ENCODE data around the gene TERF2IP.

TERF2IP gene, protein sequence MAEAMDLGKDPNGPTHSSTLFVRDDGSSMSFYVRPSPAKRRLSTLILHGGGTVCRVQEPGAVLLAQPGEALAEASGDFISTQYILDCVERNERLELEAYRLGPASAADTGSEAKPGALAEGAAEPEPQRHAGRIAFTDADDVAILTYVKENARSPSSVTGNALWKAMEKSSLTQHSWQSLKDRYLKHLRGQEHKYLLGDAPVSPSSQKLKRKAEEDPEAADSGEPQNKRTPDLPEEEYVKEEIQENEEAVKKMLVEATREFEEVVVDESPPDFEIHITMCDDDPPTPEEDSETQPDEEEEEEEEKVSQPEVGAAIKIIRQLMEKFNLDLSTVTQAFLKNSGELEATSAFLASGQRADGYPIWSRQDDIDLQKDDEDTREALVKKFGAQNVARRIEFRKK

DNA sequence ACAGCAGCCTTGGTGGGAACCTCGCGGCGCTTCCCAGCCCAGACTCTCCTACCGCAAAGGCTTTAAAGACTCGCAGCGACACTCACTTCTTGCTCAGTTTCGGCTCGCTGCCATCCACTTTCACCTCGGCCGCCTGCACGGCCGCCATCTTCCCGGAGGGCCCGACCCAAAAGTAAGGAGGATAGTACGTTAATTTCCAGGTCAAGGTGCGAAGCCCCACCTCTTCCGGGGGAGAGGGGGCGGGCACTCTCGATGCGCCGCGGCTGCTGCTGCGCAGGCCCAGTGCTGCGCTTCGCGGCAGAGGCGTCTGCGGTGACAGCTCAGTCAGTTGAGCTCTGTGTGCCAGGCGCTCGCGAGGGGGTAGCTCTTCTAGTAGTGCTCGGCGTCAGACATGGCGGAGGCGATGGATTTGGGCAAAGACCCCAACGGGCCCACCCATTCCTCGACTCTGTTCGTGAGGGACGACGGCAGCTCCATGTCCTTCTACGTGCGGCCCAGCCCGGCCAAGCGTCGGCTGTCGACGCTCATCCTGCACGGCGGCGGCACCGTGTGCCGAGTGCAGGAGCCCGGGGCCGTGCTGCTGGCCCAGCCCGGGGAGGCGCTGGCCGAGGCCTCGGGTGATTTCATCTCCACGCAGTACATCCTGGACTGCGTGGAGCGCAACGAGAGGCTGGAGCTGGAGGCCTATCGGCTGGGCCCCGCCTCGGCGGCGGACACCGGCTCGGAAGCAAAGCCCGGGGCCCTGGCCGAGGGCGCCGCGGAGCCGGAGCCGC, at the start of gene TERF2IP, which contains the start of gene KARS1:
Gene TERF2IP (plus strand): TSS at position 282 of the 773 bp plus-strand sequence. CDS start 110 bp downstream, at position 392.
Gene KARS1 (minus strand): TSS at position 174 of the 773 bp plus-strand sequence. CDS start 26 bp downstream, at position 148.
- DNase-seq, result peak; percentile 38 to 96 (median 93)

DNA sequence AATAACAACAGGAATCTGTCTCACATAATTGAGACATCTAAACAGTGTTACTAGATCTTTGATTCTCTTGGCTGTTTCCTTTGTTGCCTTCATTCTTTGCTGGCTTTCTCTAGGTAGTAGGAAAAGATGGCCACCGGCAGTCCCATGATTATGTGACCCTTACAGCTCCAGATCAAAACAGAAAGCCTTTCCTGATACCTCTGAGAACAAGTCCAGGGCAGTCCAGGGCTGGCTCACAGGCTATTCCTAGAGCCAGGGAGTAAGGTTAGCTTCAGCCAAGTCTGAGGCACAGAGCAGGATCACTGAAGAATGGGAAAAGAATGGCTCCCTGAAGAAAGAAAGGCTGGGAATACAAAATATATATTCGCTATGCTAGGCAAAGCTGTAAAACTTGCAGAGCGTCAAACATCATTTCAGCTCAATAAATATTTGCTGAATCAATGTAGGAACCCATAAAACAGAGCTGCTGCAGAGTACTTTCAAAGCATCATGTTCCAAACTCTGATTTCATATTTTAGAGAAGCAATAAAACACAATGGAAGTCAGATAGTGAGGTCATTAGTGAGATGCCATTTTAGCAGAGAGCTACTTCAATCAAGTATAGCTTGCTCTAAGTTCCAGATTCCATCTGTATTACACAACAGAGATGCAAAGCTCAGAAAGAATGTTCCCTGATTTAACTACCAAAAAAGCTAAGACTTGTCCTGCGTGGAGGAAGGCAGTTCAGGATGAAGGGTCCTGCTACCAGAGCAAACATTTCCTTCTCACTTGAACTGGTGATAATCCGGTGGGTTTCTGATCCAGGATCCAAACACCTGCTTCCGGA, 47.9 kb upstream of the TERF2IP start:
- DNase-seq, result no peak

DNA sequence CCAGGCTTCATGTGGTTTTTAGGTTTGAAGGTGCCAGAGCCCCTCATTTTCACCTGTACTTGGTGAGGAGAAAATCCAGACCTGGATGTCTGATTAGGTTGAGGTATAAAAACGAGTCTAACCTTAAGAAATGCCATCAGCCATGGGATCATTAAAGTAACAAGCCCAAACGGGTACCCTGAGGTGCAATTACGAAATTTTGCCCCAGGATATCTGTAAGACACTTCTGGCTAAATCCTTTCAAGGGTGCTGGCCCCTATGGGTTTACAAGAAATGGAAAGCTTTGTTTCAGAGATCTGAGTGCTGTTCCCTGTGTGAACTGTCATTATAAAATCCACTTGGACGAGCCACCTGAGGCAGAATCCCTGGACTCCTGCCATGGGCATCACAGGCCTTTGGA, 44.3 kb upstream of the TERF2IP start:
- no peak for DNase-seq

DNA sequence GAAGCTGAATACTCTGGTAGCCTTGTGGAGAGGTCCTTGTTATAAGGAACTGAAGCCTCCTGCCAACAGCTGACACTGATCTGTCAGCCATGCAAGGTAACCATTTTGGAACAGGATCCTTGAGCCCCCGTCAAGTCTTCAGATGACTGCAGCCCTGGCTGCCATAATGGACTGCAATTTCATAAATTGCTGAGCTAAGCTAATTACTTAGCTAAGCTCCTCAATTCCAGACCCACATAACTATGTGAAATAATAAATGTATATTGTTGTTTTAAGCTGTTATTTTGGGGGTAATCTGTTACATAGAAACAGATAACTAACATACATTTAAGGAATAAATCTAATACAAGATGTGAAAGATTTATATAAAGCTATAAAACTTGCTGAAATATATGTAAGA, 41.1 kb upstream of the TERF2IP start:
- no peak for DNase-seq

DNA sequence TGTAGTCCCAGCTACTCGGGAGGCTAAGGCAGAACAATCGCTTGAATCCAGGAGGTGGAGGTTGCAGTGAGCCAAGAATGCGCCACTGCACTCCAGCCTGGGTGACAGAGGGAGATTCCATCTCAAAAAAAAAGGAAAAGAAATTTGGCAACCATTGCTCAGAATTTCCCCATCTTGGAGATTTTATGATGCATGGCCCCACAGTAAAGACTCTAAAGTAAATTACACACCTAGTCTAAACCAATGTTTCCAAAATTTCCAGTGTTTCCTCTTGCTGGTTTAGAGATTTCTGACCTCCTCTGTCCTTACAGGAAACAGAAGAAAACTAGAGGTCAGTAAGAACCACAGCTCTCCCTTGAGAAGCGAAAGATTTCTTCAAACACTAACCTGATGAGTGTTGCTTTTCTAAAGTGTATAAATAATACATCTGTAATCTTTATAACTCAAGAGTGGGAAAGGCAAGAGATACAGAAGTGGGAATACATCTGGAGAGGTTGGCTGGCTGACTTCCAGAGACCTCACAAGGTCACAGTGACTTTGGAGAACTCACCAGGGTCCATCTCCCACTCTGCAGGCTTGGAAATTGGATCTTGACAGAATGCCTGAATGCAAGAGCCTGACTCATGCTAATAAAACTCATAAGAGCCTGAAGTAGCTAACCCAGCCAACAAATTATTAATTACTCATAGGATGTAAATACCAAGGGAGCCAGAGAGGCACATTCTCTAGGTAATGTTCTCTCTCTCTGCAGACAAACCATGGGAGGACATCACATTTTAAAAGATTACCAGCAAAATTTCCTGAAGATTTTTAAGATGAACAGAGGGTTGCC, 33.3 kb upstream of the TERF2IP start:
- no peak for DNase-seq

DNA sequence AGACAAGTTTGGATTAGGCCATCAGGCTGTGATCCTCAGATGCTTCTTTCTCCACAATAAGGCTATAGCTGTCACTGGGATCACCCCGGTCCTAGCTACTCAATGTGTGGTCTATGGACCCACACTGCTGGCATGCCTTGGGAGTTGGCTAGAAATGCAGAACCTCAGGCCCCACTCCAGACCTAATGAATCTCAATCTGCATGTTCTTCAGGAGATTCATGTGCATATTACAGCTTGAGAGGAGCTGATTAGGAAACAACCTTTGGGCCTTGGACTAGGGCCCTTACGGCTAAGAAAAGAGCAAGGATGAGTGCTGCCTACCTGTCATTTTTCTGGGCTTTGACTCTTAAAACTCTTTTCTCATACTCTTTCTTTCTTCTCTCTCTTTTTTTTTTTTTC, 32.0 kb upstream of the TERF2IP start:
- no peak for DNase-seq

DNA sequence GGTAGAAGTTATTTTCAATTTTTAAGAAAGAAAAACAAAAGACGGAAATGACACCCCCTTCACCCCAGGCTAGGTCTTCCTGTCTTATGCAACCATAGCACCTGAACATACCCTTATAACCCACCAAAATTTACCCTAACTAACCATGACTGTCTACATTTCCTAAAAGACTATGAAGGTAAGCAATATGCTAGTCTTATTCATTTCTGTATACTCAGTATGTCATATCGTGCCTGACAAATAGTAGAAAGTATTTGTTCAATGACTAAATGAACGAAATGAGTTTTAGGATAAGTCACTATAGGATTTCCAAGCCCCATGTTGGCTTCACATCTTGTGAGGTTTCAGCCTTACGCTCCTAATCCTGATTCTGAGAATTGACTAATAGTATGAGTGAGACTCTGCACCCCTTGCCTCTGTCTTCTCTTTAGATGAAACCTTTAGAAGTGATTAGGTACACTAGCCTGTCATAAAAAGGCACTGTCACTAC, 31.0 kb upstream of the TERF2IP start:
- no peak for DNase-seq

DNA sequence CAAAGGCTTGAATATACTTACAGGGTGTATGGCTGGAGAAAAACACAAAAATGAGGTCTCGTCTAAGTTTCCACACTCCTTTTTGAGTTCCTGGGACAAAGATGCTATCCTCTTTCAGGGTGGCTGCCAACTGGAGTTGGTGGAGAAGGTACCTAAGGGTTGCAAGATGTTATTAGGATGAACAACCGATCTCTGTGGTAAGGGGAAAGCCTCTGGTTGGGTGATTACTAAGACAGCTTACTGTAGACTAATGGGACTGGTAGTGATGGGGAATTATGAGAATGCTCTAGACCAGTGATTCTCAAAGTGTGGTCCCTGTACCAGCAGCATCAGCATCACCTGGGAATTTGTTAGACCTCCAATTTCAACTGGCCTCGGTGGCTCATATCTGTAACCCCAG, 30.5 kb upstream of the TERF2IP start:
- DNase-seq, result no peak

DNA sequence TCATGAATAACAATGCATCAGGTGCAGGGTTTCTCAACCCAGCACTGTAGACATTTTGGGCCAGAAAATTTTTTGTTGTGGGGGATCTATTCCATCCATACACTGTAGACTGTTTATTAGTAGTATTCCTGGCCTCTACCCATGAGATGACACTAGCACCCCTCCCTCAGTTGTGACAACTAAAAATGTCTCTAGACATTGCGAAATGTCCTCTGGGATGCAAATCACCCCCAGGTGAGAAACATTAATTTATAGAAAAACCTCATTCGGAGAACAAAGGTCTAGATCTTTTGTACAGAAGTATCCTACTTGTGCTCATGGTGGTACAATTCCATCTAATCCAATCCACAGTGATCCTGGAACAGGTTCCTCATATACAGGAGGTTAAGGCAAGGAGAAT, 28.8 kb upstream of the TERF2IP start:
- DNase-seq, result no peak

DNA sequence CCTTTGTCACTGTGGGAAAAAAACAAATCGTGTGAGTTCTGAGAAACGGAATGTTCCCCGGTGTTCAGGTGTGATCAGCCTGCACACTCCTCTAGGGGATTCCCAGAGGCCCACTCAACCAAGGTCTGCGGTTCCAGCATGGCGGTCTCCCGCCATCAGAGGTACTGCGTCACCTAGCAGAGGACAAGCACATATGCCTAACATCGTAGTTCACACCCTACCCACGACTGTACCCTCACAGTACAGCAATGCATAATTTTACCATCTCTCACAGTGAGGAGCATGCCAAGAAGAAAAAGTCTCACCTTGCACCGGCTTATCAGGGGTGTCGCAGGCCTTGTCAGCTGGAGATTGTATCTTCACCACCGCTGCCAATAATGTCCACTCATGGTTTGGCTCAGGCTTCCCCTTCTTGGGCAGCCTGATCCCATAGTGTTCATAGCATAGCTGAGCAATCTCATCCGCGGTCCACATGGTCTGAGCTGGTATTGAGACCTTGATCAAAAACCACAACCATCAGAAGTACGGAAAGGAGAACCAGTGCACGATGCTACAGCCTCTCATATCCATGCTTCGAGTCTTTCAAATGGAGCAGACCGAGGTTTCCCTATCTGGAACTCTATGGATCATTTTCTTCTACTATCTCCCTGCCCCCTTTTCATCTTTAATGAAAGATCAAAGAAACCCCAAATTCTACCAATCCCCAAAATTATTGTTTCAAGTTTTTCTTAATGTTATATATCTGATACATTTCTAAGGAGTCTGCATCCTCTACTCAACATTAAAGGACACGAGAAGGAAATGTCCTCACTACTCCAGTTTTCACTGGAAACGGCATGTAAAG, 27.0 kb upstream of the TERF2IP start:
- no peak for DNase-seq

DNA sequence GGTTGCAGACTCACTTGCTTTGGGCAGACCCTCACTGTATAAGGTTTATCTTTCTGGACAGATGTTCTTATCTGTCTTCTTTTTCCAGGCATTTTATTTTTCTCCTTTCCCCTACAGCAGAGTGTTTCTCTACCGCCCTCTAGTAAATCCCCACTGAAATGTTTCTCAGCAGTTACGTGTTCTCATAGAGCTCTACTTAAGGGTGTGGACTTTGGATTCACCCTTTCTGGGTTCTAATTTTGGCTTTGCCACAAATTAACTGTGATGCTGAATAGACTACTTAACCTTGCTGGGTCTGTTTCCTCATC, 26.4 kb upstream of the TERF2IP start:
- DNase-seq, result no peak

DNA sequence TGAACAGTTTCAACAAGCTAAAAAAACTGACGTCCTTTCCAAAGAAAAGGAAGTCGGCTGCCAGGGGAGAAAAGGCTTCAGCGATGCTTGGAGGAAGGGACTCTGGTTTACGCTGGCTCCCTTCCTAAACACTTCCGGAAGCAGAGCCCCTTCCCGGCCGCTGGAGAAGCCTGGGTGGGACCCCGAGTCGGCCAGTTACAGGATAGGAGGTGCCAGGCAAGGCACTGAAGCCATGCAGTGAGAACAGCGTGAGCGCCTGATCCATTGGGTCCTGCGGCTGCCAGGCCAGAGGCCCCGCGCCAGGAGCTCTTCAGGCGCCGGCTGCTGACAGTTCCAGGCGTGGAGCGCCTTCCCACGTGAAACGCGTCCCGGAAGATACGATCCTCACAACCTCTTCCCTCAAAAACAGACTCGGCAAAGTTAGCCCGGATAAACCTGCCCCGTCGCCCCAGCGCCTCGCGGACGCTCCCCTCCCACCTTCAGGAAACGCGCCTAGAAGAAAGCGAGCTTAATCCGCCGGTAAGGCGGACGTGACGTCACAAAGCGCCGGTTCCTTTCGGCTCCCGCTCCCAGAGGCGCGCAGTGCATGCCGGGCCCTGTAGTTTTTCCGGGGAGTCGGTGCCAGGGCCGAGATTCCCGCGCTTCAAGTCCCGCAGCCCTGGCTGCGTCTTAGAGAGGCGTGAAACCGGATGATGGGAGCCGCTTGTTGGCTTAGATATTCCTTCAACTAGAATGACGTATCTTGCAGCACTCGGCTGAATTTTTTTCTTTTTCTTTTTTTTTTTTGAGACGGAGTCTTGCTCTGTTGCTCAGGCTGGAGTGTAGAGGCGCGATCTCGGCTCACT, 24.6 kb upstream of the TERF2IP start, which contains the start of gene ADAT1:
Gene ADAT1 (minus strand): TSS at position 521 of the 845 bp plus-strand sequence. CDS start 2,482 bp downstream, outside the sequence.
- DNase-seq, result peak; percentile 67 to 96 (median 94)

DNA sequence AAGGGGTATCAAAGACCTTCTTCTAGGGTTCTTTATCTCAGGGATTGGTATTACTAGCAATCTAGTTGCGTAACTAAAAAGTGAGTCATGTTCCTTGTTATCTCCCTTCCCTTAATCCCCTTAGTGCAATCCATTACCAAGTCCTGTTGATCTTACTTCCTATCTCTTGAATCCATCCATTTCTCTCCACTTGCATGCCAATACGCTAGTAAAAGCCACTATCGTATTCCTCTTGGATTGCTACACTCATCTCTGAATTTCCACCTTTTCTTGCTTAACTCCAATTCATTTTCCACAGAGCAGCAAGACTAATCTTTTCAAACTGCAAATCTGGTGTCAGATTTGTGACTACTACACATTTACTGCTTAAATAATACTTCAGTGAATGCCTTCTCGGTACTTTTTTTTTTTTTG, 22.6 kb upstream of the TERF2IP start:
- DNase-seq, result no peak

DNA sequence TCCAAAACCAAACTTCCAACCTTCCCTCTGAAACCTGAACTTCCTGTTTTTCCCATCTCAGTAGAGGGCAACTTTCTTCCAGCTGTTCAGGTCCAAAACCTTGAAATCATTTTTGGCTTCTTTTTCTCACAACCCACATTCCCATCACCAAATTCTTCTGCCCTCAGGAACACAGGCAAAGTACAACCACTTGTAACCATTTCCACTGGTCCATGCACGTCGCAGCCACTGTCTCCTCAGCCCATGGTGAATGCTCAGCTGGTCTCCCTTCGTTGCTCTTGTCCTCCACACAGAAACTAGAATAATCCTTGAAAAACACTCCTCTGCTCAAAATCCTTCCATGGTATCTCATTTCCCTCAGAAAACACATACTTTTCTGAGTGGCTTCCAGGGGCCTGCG, 20.8 kb upstream of the TERF2IP start:
- DNase-seq, result no peak

DNA sequence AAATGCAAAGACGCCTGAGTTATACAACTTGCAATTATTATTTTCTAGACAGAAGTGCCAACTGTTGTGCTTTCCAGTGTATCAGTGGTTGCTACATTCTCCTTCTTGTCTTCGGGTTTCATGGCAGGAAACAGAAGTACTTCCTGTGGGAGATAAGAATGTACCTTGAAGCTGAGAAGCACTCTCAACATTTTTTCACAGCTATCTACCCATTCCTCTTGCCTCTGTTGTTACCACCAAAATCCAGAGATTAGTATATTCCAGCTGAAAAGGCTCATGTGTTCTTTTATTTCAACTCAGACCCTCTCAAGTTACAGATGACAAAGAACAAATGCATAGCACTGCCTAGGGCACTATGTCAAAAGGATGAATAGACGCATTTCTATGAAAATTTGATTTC, 19.7 kb upstream of the TERF2IP start:
- DNase-seq, result no peak

DNA sequence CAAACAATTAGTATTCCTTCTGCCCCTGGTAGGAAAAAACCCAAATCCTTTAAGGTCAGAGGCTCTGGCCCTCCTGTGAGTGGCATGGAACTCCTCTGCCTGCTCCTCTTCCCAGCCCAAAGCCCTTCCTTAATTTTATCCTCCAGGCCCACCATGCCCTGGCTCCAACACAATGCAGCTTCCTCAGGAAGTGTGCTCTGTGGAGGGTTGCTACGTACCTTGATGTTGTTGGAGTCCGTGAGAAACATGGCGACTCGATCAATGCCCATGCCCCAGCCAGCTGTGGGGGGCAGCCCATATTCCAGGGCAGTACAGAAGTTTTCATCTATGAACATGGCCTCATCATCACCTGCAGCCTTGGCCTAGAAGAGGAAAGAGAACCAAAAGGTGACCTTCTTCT, 19.2 kb upstream of the TERF2IP start:
- DNase-seq, result no peak

DNA sequence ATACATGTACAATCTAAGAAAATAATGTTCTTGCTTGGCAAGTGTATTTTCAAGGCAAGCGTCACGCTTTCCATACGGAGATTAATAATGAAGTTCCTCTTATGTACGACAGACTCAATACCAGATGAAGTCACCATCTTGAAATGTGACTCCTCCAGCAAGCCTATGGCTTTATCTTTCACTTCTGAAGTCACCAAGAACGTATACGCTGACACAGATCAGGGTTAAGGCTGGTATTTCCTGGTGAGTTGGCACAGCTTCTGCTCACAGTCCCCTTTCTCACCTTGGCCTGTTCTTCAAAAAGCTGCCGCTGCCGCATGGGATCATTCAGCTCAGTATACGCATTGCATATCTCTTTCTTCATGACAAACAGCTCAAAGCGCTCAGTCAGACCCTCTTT, 18.4 kb upstream of the TERF2IP start:
- DNase-seq, result no peak

DNA sequence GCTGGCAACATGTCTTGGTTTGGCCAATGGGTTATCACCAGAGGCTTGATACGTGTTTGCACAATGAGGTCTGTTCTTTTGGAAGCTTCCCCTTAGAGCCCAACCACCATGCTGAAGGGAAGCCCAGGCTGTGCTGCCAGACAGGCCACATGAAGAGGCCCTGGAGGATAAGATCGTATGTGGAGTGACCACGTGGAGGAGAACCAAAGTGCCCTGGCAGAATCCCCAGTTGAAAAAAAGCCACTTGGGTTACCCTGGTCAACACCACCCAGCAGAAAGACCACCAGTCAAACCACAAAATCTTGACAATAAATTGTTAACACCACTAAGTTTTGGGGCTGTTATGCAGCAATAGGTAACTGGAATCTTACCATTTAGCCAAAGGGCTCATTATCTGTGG, 17.5 kb upstream of the TERF2IP start:
- no peak for DNase-seq

DNA sequence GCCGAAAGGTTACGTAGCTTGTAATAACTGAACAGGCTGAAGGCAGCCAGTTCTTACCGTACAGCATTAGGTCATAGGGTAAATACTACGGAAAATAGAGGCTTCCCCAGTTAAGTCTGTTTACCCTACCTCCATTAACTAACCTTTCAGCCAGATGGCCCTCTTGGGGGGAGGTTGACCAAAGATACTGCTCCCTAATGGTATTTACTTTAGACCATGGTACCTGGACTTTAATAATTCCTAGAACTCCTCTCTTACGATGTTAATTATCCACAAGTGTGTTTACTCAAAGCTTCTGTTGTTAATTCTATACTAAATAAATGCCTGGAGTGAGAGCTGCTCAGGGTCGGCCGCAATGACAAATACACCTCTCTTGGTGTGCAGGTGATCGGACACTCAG, 14.7 kb upstream of the TERF2IP start:
- no peak for DNase-seq

DNA sequence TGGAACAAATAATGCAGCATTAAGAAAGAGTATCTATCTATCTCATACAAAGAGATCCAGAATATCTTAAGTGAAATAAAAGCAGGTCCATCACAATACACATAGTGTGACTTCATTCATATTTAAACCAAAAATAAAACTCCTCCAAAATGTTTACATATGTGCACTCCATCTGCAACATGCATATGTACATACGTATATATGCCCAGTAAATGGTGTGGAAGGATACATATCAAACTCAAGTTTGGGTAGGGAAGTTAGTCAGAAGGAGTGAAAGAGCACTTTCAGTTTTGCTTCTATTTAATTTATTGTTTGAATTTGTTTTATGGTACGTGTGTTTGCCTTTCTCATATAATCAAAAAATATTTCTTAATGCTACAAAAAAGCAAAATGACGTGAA, 12.5 kb upstream of the TERF2IP start:
- DNase-seq, result no peak
